NCI-H2171 (cell line): ENCODE data around the gene CREB3L1.

Source experiments
- DNase-seq: peaks from one replicate; lab custom pipeline; 2025; lab: John Stamatoyannopoulos, UW

The CREB3L1 gene

GRCh38 chr11:46322759-46323158, 45.3 kb downstream of the CREB3L1 start:
- DNase-seq, result no peak

- no peak for DNase-seq
These were observed 49.5 kb downstream of the CREB3L1 start for GRCh38 chr11:46326813-46327416.

- no peak for DNase-seq
These were observed 50.4 kb downstream of the CREB3L1 start for GRCh38 chr11:46327829-46328228.

GRCh38 chr11:46330154-46330553, 52.7 kb downstream of the CREB3L1 start:
- no peak for DNase-seq

- DNase-seq, result no peak
These were observed 53.3 kb downstream of the CREB3L1 start for GRCh38 chr11:46330563-46331281.

- no peak for DNase-seq
These were observed 54.0 kb downstream of the CREB3L1 start for GRCh38 chr11:46331282-46331984.

GRCh38 chr11:46332093-46332567, 54.7 kb downstream of the CREB3L1 start:
- DNase-seq, result no peak

GRCh38 chr11:46332568-46333393, 55.3 kb downstream of the CREB3L1 start:
- no peak for DNase-seq

GRCh38 chr11:46333394-46333947, 56.0 kb downstream of the CREB3L1 start:
- DNase-seq, result no peak

GRCh38 chr11:46334211-46334610, 56.7 kb downstream of the CREB3L1 start:
- no peak for DNase-seq

GRCh38 chr11:46335271-46335670, 57.8 kb downstream of the CREB3L1 start:
- DNase-seq, result no peak

- DNase-seq, result no peak
These were observed 58.6 kb downstream of the CREB3L1 start for GRCh38 chr11:46335890-46336562.

GRCh38 chr11:46336563-46337180, 59.2 kb downstream of the CREB3L1 start:
- DNase-seq, result no peak

GRCh38 chr11:46337626-46338345, 60.3 kb downstream of the CREB3L1 start:
- no peak for DNase-seq

GRCh38 chr11:46338636-46338987, 61.1 kb downstream of the CREB3L1 start:
- DNase-seq, result no peak

- DNase-seq, result peak; percentile 43
These were observed 61.7 kb downstream of the CREB3L1 start for GRCh38 chr11:46338988-46339666.

GRCh38 chr11:46339816-46340215, 62.4 kb downstream of the CREB3L1 start:
- no peak for DNase-seq

- no peak for DNase-seq
These were observed 64.0 kb downstream of the CREB3L1 start for GRCh38 chr11:46341454-46341853.

- no peak for DNase-seq
These were observed 64.8 kb downstream of the CREB3L1 start for GRCh38 chr11:46342239-46342638.

GRCh38 chr11:46343520-46343919, 66.1 kb downstream of the CREB3L1 start:
- DNase-seq, result no peak
